Prostate gland (tissue), 2 donors: ENCODE measurements around the gene AGPAT1.

ENCODE experiments used
- POLR2A ChIP-seq: fragments of 450-650 bp; IDR thresholded peaks from one replicate; pipeline ENCODE4 v1.6.1; 2016; ENCODE audit warnings: antibody characterized with exemption, mild to moderate bottlenecking
- TF ChIP-seq, protein P1 (sequence below), 4 experiments: fragments of 200-600 bp in 2 of 4; fragments of 450-650 bp in 2 of 4; sonication (generic) in 2 of 4; IDR thresholded peaks; 1 replicate in 3 of 4; 2 replicates in 1 of 4; pipeline ENCODE4 v1.5.1; 2016 to 2019; ENCODE audit warnings: antibody characterized with exemption in 4 of 4, mild to moderate bottlenecking in 2 of 4, moderate library complexity in 2 of 4

DNA sequence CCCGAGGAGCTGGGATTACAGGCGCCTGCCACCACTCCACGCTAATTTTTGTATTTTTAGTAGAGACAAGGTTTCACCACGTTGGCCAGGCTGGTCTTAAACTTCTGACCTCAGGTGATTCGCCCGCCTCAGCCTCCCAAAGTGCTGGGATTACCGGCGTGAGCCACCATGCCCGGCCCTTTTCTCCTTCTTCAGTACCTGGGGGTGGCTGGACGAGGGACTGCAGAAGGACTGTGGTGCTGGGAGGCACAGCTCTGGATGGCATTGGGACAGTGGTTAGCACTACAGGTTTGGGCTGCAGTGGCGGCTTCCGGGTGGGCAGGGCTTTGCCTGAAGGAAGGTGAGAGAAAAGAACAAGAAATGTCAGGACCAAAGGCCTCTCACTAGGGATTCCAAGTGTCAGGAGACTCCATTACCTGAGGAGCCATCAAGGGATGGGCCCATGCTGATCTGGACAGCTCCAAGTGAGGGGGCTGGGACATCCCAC is 55.3 kb downstream of the AGPAT1 start:
- TF ChIP-seq, protein P1, sequence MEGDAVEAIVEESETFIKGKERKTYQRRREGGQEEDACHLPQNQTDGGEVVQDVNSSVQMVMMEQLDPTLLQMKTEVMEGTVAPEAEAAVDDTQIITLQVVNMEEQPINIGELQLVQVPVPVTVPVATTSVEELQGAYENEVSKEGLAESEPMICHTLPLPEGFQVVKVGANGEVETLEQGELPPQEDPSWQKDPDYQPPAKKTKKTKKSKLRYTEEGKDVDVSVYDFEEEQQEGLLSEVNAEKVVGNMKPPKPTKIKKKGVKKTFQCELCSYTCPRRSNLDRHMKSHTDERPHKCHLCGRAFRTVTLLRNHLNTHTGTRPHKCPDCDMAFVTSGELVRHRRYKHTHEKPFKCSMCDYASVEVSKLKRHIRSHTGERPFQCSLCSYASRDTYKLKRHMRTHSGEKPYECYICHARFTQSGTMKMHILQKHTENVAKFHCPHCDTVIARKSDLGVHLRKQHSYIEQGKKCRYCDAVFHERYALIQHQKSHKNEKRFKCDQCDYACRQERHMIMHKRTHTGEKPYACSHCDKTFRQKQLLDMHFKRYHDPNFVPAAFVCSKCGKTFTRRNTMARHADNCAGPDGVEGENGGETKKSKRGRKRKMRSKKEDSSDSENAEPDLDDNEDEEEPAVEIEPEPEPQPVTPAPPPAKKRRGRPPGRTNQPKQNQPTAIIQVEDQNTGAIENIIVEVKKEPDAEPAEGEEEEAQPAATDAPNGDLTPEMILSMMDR (IDR thresholded peaks at IDR 0.05), result no peak
- TF ChIP-seq POLR2A, result no peak
